BE2C (cell line): ENCODE measurements around the gene OR8B3.
"Not testable (repeated sequence)": the region's sequence is repeated elsewhere in the genome, so short reads cannot be mapped to it uniquely, and the experiment has no call there.

Source experiments
- DNase-seq: peaks from one replicate; pipeline ENCODE4 v3.0.0-alpha.2; 2020
- H3K27me3 ChIP-seq: fragments of 250-450 bp; sonication (Bioruptor Pico); 2 replicates; pipeline ENCODE4 v1.5.1; 2020; ENCODE audit warnings: mild to moderate bottlenecking
- H3K36me3 ChIP-seq: fragments of 250-450 bp; sonication (Bioruptor Pico); 2 replicates; pipeline ENCODE4 v1.5.1; 2020; ENCODE audit warnings: mild to moderate bottlenecking
- H3K4me1 ChIP-seq: fragments of 250-450 bp; sonication (Bioruptor Pico); 2 replicates; pipeline ENCODE4 v1.5.1; 2020
- H3K4me3 ChIP-seq: 2 replicates; pipeline ENCODE4 v1.5.1; 2011; ENCODE audit warnings: low read depth, low read length
- H3K9me3 ChIP-seq: fragments of 250-450 bp; sonication (Bioruptor Pico); 2 replicates; pipeline ENCODE4 v1.5.1; 2020
- CTCF ChIP-seq: IDR thresholded peaks from 2 replicates; pipeline ENCODE4 v1.5.1; 2012; ENCODE audit warnings: mild to moderate bottlenecking, low read depth, low read length

Gene OR8B3

DNA sequence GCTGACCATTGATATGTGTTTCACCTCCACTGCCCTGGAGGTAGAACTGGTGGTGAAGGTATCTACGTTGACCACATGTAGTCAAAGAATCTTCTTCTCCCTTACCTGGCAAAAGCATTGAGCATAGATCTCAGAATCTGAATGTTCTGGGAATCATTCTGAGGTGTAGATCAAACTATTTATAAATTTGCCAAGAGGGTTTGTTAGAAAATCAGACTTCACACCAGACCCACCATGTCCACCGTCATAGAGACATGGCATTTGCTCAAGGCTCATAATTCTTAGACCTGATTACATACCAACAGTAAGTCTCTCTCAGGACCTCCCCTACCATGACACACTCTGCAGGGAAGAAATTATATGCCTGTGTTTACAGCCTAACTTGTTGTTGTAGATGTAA lies 14.4 kb downstream of the OR8B3 start, which contains the start of gene OR8B2:
OR8B2 (minus strand) TSS at position 101 of the 400 bp plus-strand sequence. CDS start 1,156 bp downstream, outside the sequence.
- no peak for DNase-seq
- H3K4me3 ChIP-seq, result no peak within 1 kb of the TSS
- no peaks in the 10 kb centered on the region for H3K36me3 ChIP-seq
- no peaks in the 10 kb centered on the region for H3K4me1 ChIP-seq
- no peaks in the 10 kb centered on the region for H3K27me3 ChIP-seq
- TF ChIP-seq CTCF, result no peak
- no peaks in the 10 kb centered on the region for H3K9me3 ChIP-seq

DNA sequence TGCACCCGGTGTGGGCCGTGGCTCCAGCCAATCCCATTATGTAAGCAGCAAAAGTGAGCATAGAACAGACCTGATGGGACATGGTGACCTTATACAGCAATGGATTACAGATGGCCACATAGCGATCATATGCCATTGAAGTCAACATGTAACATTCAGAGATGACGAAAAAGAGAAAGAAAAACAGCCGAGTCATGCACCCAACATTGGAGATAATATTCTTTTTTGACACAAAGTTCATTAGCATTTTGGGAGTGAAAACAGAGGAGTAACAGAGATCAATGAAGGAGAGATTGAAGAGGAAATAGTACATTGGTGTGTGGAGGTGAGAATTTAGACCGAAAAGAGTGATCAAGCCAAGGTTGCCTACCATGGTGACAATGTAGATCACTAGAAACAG lies 16.0 kb downstream of the OR8B3 start:
- H3K27me3 ChIP-seq, H3K36me3 ChIP-seq, H3K9me3 ChIP-seq, DNase-seq, H3K4me3 ChIP-seq, H3K4me1 ChIP-seq: not testable (repeated sequence)

DNA sequence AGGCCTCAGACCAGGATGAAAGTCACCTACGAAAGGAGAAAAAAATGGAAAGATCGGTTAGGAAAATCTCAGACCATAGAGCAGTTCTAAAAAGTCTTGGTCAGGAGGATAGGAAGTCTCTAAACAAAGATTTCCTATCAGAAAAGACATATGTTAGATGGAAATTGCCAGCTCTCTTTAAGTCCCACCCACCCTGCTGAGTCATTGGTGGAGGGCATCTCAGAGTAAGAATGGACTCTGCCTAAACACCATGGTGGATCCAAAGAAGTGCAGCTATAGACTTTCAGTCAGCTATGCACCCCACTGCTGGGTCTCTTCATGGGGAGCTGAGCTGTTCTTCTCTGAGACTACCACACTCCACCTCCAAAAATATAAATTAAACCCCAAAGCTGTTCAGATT lies 18.2 kb downstream of the OR8B3 start:
- H3K27me3 ChIP-seq, result no peaks in the 10 kb centered on the region
- no peak overlapping the region for H3K4me3 ChIP-seq
- H3K36me3 ChIP-seq, result no peaks in the 10 kb centered on the region
- no peaks in the 10 kb centered on the region for H3K4me1 ChIP-seq
- no peaks in the 10 kb centered on the region for H3K9me3 ChIP-seq
- TF ChIP-seq CTCF, result no peak
- DNase-seq, result no peak

DNA sequence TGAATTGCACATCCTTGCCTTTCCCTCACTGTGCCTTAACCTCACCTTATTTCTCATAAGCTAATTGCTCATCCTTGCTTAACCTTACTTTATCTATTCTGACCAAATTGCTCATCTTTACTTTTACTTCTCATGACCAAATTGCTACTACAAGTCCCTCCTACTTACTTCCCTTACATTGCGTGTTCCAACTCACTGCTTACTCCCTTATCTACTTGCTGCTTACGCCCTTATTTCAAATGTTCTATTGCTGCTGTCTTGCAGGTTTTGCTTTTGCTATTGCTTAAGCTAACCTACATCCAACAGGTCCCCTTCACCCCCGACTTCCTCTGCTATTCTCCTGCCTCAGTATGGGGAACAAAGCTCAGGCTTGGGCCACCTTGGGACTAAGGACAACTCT lies 22.5 kb downstream of the OR8B3 start:
- Histone ChIP-seq H3K4me1 (no peaks in the 10 kb centered on the region), H3K36me3 (no peaks in the 10 kb centered on the region), H3K27me3 (peaks cover 3% of the 10 kb centered on the region; the same call in 1 of the 2 replicates), H3K9me3 (no peaks in the 10 kb centered on the region), H3K4me3 (no peak overlapping the region)
- no peak for DNase-seq
- no peak for TF ChIP-seq CTCF

GRCh38 chr11:124359566-124359965 lies 39.3 kb downstream of the OR8B3 start:
- TF ChIP-seq CTCF, result no peak
- H3K36me3 ChIP-seq, result no peaks in the 10 kb centered on the region
- no peaks in the 10 kb centered on the region; the same call in 1 of the 2 replicates for H3K27me3 ChIP-seq
- H3K4me3 ChIP-seq, result no peak overlapping the region
- DNase-seq, result no peak
- H3K9me3 ChIP-seq, result no peaks in the 10 kb centered on the region
- no peaks in the 10 kb centered on the region for H3K4me1 ChIP-seq

- no peak overlapping the region for H3K4me3 ChIP-seq
- DNase-seq, result no peak
- no peaks in the 10 kb centered on the region for H3K9me3 ChIP-seq
- H3K4me1 ChIP-seq, result no peaks in the 10 kb centered on the region
- H3K27me3 ChIP-seq, result no peaks in the 10 kb centered on the region
- no peak for TF ChIP-seq CTCF
- H3K36me3 ChIP-seq, result no peaks in the 10 kb centered on the region
These were observed 52.4 kb downstream of the OR8B3 start for GRCh38 chr11:124346311-124346955.
